Ectodermal cell (in vitro differentiated cells): ENCODE measurements around the gene EGLN1.
"Not testable (repeated sequence)": the region's sequence is repeated elsewhere in the genome, so short reads cannot be mapped to it uniquely, and the experiment has no call there.

Source experiments
- H3K27ac ChIP-seq: 2 replicates; pipeline ENCODE4 v1.7.0; 2013; ENCODE audit warnings: mild to moderate bottlenecking, low read depth, low read length; ENCODE audit not compliant: insufficient read depth, poor library complexity, severe bottlenecking
- H3K27me3 ChIP-seq: 2 replicates; pipeline ENCODE4 v1.7.0; 2013; ENCODE audit warnings: mild to moderate bottlenecking, low read length; ENCODE audit not compliant: insufficient read depth, control insufficient read depth, poor library complexity, severe bottlenecking
- H3K36me3 ChIP-seq: one replicate; pipeline ENCODE4 v1.7.0; 2013; ENCODE audit warnings: low read length; ENCODE audit not compliant: control insufficient read depth, insufficient read depth
- H3K4me1 ChIP-seq: one replicate; pipeline ENCODE4 v1.7.0; 2013; ENCODE audit warnings: low read length; ENCODE audit not compliant: control insufficient read depth, insufficient read depth
- H3K4me3 ChIP-seq: 2 replicates; pipeline ENCODE4 v1.7.0; 2013; ENCODE audit warnings: low read depth, low read length, control low read depth; ENCODE audit not compliant: insufficient read depth
- H3K9me3 ChIP-seq: 2 replicates; pipeline ENCODE4 v1.7.0; 2013; ENCODE audit warnings: mild to moderate bottlenecking, low read length, moderate library complexity; ENCODE audit not compliant: control insufficient read depth
- WGBS, 2 experiments: methylation state at CpG; one replicate each; pipeline ENCODE4 v1.1.7; 2013; ENCODE audit warnings: missing lambda C conversion rate in 2 of 2; 5-methylcytosine and 5-hydroxymethylcytosine counted together

Gene EGLN1

DNA sequence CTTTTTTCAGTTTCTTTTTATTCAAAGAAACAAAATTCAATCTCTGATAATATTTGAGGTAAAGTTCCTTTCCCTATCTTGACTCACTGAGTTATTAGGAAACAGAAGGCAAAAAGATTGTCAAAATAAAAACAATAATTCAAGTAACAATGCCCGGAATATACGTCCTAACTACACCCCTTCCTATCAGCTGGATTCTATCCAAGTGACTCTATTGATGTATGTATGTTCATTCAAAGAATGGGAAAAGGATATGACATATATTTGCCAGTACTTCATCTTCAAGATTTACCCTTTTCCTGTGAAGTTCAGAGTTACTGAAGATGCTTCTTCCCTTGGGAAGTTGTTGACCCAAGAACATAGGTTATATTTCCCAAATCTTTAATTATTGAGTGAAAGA lies 70.3 kb downstream of the EGLN1 start:
- Histone ChIP-seq H3K36me3 (peaks cover 13% of the 10 kb centered on the region), H3K27me3 (no peaks in the 10 kb centered on the region)
- no CpG with 5 or more reads among the region's 2 CpGs for WGBS, 2 experiments

DNA sequence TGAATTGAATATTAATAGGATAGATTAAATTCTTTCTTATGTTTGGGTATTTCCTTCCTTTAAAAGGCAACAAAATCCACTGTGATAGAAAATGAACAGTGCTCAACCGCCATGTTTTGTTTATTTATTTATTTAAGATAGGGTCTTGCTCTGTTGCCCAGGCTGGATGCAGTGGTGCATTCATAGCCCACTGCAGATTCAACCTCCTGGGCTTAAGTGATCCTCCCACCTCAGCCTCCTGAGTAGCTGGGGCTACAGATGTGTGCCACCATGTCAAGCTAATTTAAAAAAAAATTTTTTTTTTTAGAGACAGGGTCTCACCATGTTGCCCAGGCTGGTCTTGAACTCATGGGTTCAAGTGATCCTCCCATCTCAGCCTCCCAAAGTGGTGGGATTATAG lies 73.2 kb downstream of the EGLN1 start:
- not testable (repeated sequence) for H3K27ac ChIP-seq, H3K4me1 ChIP-seq, H3K4me3 ChIP-seq, H3K27me3 ChIP-seq, H3K9me3 ChIP-seq
- H3K36me3 ChIP-seq, result peaks cover 22% of the 10 kb centered on the region
- WGBS, 2 experiments, result 92 to 100% methylated on average over 1 of the region's 1 CpG

More for the DNA sequence above, 70.3 kb downstream of the EGLN1 start:
- Histone ChIP-seq H3K9me3 (no peaks in the 10 kb centered on the region), H3K4me3 (no peak overlapping the region), H3K4me1 (no peaks in the 10 kb centered on the region), H3K27ac (no peak overlapping the region)

DNA sequence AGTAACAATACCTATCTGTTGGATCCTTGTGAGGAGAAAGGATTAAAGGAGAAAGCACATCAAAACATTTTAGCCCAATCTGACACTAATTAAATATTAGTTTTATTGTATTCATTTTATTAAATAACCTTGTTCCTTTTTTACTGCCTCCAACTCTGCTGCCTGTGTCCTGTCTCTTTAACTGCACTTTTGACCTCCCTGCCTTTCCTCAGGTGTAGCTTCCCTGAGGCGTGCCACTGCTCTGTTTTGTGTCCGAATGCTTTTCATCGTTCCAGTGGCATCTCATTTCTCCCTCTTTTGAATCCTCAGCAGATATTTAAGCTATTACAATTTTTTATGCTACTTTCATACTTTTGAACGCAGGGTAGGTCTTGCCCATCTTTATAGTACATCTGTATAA lies 73.6 kb downstream of the EGLN1 start:
- H3K36me3 ChIP-seq, result peaks cover 22% of the 10 kb centered on the region
- no peaks in the 10 kb centered on the region for H3K9me3 ChIP-seq
- WGBS, 2 experiments, result 96 to 100% methylated on average over 3 of the region's 4 CpGs
- no peak overlapping the region for H3K4me3 ChIP-seq
- no peaks in the 10 kb centered on the region for H3K27me3 ChIP-seq
- no peak overlapping the region for H3K27ac ChIP-seq
- H3K4me1 ChIP-seq, result no peaks in the 10 kb centered on the region

DNA sequence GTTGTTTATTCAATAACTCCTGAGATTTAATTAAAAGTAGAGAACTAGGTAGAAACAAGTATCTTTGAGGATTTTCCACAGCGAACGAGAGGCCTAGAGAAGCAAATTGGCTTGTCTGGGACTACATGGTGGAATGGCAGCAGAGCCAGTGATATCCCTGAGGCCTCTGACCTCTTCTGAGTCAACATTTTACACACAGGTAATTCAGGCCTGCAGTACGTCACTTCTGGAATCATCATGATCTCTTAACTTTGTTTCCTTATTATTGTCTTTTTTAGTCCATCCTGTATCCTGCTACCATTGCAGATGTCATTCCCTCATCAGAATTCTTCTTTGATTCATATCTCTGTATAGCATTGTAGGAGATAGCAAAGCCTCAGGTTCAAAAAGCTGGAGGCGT lies 74.1 kb downstream of the EGLN1 start:
- Histone ChIP-seq H3K27me3 (no peaks in the 10 kb centered on the region), H3K9me3 (no peaks in the 10 kb centered on the region), H3K4me1 (no peaks in the 10 kb centered on the region), H3K27ac (no peak overlapping the region), H3K4me3 (no peak overlapping the region), H3K36me3 (peaks cover 22% of the 10 kb centered on the region)
- 94 to 98% methylated on average over 3 to 4 of the region's 4 CpGs for WGBS, 2 experiments

DNA sequence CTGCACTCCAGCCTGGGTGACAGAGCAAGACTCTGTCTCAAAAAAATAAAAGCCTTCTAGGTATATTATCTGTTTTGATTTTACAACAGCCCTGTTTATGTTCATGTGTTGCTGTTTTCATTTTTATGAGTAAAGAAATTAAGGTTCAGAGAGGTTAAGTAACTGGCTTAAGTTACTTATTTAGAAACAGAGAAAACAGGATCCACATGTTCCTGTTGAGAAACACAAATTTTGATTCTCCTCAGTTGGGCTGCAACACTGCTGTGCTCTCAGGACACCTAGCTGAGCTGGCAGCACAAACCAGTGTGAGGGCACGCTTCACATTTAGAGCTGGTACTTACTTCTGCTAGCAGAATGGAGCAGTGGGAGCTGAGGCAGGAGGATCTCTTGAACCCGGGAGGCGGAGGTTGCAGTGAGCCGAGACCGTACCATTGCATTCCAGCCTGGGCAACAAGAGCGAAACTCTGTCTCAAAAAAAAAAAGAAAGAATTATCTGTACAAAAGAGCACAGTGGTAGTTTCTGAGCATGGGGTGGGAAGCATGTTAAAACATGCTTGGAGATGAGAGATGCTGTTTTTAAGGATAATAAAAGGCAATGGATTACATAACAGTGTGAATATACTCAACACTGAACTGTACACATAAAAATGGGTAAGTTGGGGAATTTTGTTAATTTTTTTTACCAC lies 81.6 kb downstream of the EGLN1 start:
- 96% methylated on average over 6 of the region's 6 CpGs for WGBS, 2 experiments
- Histone ChIP-seq H3K4me1 (peaks cover 17% of the 10 kb centered on the region), H3K9me3 (no peaks in the 10 kb centered on the region), H3K4me3 (no peak overlapping the region), H3K27me3 (no peaks in the 10 kb centered on the region), H3K36me3 (peaks cover 12% of the 10 kb centered on the region), H3K27ac (no peak overlapping the region)

DNA sequence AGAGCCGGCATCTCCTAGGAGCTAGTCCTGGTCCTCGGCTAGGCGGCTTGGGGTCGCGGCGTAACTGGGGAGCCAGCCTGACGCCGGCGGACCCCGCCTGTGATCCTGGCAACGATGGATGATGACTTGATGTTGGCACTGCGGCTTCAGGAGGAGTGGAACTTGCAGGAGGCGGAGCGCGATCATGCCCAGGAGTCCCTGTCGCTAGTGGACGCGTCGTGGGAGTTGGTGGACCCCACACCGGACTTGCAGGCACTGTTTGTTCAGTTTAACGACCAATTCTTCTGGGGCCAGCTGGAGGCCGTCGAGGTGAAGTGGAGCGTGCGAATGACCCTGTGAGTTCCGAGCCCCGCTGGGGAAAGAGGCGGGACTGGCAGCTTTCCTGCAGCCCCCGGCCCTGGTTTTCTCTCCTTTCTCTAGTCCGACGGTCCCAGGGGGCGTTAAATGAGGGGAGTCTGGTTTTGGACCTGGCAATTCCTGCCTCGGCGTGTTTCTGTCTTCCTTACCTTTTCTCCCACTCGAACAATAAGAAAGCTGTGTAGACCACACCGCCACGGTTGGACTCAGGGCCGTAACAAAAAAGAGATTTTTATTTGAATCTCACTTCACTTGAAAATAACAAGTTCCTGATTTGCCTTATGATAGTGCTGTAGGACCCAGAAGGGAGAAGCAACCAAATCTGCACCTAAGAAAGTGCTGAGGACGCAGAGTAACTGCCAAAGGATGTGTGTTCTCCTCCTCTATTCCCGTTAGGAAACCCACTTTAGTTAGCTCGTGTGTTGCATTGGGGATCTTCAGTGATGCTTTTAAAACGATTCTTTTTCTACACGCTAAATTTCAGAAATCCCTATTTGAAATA lies 83.6 kb downstream of the EGLN1 start, which contains the start of gene SPRTN:
TSS of gene SPRTN (plus strand) at position 24 of the 859 bp plus-strand sequence. CDS start at position 115, 91 bp downstream.
- Histone ChIP-seq H3K36me3 (peaks cover 6% of the 10 kb centered on the region), H3K27ac (peak within 1 kb of the TSS; percentile 80), H3K9me3 (no peaks in the 10 kb centered on the region), H3K4me1 (peaks cover 24% of the 10 kb centered on the region), H3K4me3 (peak within 1 kb of the TSS; percentile 76), H3K27me3 (no peaks in the 10 kb centered on the region)
- 2% methylated on average over 43 of the region's 43 CpGs for WGBS, 2 experiments

DNA sequence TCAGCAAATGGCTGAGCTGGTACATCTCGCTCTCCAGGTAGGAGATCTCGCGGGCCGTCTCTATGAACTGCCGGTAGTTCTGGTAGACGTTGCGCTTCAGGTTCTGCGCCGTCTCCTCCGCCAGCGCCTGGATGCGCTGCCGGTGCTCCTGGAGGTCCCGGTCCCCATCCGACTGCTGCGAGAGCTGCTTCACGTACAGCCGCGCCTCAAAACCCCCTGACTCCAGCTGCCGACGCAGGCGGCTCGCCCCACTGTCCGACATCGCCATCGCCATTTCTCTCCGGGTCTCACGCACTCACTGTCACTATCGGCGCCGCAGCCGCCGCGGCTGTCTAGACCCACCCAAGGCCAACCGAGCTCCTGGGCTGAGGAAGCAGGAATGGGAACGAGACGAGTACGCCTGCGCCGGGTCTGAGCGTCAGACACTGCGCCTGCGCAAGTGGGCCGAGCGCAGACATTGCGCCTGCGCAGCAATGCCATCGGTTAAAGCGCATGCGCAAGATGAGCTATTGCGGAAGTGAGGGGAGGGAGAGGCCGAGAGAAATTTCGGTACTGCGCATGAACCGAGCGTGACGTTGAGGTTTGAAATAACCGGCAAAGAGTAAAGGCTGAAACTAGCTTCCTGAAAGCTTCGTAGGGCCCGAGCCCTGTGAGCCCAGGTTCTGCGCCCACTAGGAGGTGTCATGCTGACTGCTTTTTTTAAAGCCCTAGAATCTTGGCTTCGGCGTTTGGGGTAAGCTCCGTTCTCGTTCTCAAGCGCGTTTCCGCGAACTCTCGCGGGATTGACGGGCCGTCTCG lies 84.4 kb downstream of the EGLN1 start, which contains the start of gene EXOC8:
TSS of gene EXOC8 (minus strand) at position 381 of the 798 bp plus-strand sequence. CDS start at position 274, 107 bp downstream.
- Histone ChIP-seq H3K9me3 (no peaks in the 10 kb centered on the region), H3K4me3 (peak within 1 kb of the TSS; percentile 76), H3K27ac (peak within 1 kb of the TSS; percentile 80), H3K4me1 (peaks cover 24% of the 10 kb centered on the region), H3K36me3 (peaks cover 3% of the 10 kb centered on the region), H3K27me3 (no peaks in the 10 kb centered on the region)
- 0% methylated on average over 74 of the region's 74 CpGs for WGBS, 2 experiments

DNA sequence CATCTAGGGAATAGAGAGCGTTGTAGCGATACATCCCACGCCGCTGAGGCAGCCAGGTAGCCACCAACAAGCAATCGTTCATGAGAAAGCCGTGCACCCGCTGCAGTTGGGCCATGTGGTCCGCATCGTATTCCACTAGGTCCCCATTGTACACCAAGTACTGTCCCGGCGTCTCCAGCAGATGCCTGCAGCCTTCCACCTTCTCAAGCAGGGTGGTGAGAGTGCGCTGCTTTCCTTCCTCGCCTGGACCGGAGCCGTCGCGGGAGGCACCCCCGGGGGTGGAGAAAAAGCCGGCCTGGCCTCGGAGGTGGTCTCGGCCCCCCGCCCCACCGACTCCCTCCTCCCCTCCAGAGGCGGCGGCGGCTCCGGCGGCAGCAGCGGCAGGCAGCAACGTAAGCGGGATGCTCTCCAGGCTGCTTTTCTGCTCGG lies 85.0 kb downstream of the EGLN1 start:
- Histone ChIP-seq H3K4me3 (peak overlapping the region; percentile 76), H3K27ac (peak overlapping the region; percentile 58), H3K27me3 (no peaks in the 10 kb centered on the region), H3K9me3 (no peaks in the 10 kb centered on the region), H3K36me3 (peaks cover 3% of the 10 kb centered on the region), H3K4me1 (peaks cover 24% of the 10 kb centered on the region)
- WGBS, 2 experiments, result 2% methylated on average over 32 of the region's 32 CpGs

DNA sequence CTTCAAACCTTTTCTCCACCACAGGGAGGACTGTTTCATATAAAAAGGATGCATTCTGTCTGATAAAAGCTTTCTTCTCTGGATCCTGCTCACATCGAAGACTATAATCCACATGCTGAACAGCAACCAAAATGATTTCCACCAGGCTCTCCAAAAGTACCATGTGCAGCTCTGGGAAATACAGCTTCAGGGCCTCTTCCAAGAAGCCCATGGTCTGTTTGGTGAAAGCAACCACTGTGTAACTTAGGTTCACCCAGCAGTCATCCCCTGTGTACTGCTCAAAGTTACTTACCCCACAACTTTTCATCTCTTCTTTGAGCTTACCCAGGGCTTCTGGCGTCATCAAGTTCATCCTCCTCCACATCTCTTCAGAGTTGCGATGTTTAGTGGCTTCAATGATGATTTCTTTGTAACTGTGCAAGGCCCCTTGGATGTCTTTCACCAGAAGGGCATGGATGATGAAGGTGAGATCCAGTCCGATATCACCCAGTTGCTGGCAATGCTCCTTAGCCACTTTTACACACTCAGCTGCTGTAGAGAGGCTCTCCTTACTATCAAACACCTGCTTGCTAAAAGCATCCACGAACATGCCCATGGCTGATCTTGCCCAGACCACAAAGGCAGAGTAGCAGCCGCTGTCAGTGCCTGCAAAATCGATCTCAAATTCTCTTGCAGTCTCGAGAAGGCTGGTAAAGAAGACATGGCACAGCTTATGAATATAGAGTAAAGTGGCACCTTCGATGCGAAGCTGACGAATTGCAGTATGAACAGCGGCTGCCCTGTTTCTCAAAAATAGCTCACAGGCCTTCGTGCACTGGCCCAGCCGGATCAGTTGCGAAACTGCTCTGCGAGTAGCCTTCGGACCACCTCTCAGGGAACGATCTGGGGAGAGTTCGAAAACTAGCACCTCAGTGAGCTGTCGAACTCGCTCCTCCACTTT lies 86.2 kb downstream of the EGLN1 start:
- H3K27me3 ChIP-seq, result no peaks in the 10 kb centered on the region
- no peaks in the 10 kb centered on the region for H3K9me3 ChIP-seq
- no peaks in the 10 kb centered on the region for H3K36me3 ChIP-seq
- no peak overlapping the region for H3K27ac ChIP-seq
- H3K4me1 ChIP-seq, result peaks cover 24% of the 10 kb centered on the region
- peak overlapping the region; percentile 76 for H3K4me3 ChIP-seq
- 86 to 88% methylated on average over 21 of the region's 21 CpGs for WGBS, 2 experiments
